Ectodermal cell (in vitro differentiated cells): ENCODE measurements around the gene MYZAP.

Source experiments
- H3K27ac ChIP-seq: 2 replicates; pipeline ENCODE4 v1.7.0; 2013; ENCODE audit warnings: mild to moderate bottlenecking, low read depth, low read length; ENCODE audit not compliant: insufficient read depth, poor library complexity, severe bottlenecking
- H3K27me3 ChIP-seq: 2 replicates; pipeline ENCODE4 v1.7.0; 2013; ENCODE audit warnings: mild to moderate bottlenecking, low read length; ENCODE audit not compliant: insufficient read depth, control insufficient read depth, poor library complexity, severe bottlenecking
- H3K36me3 ChIP-seq: one replicate; pipeline ENCODE4 v1.7.0; 2013; ENCODE audit warnings: low read length; ENCODE audit not compliant: control insufficient read depth, insufficient read depth
- H3K4me1 ChIP-seq: one replicate; pipeline ENCODE4 v1.7.0; 2013; ENCODE audit warnings: low read length; ENCODE audit not compliant: control insufficient read depth, insufficient read depth
- H3K4me3 ChIP-seq: 2 replicates; pipeline ENCODE4 v1.7.0; 2013; ENCODE audit warnings: low read depth, low read length, control low read depth; ENCODE audit not compliant: insufficient read depth
- H3K9me3 ChIP-seq: 2 replicates; pipeline ENCODE4 v1.7.0; 2013; ENCODE audit warnings: mild to moderate bottlenecking, low read length, moderate library complexity; ENCODE audit not compliant: control insufficient read depth
- WGBS, 2 experiments: methylation state at CpG; one replicate each; pipeline ENCODE4 v1.1.7; 2013; ENCODE audit warnings: missing lambda C conversion rate in 2 of 2; 5-methylcytosine and 5-hydroxymethylcytosine counted together

MYZAP gene

DNA sequence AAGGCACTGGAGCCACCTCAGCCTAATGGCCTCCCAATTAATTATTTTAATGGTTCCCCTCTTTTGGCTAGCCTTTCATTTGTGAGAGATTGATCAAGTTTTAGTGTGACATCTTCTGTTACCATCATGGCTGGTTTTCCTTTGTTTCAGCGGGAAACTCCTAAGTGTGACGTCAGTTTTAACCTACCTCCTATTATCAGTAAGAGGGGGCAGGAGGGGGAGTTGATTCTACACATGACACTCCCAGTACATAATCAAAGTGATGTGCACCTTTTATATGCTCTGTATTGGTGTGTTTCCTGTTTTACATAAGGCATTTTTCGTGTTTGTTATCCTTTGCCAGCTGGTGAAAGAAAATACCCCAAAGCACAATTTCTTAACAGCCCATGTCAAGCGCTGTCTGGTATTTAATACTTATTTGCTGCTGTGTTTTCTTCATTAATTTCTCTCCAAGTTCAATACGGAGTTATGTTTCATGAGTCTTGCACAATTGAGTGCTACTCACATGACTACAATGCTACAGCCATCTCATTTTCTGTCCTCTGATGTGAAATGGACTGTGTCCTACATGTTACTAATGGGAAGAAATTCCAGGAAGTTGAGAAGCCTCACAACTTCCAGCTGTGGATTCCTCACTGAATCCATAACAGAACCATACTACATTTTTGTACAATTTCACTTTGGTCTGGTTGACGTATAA is 62.6 kb downstream of the MYZAP start:
- Histone ChIP-seq H3K4me1 (no peaks in the 10 kb centered on the region), H3K36me3 (no peaks in the 10 kb centered on the region), H3K27ac (no peak overlapping the region), H3K4me3 (no peak overlapping the region), H3K9me3 (no peaks in the 10 kb centered on the region), H3K27me3 (no peaks in the 10 kb centered on the region)
- 93 to 96% methylated on average over 5 to 6 of the region's 6 CpGs for WGBS, 2 experiments

DNA sequence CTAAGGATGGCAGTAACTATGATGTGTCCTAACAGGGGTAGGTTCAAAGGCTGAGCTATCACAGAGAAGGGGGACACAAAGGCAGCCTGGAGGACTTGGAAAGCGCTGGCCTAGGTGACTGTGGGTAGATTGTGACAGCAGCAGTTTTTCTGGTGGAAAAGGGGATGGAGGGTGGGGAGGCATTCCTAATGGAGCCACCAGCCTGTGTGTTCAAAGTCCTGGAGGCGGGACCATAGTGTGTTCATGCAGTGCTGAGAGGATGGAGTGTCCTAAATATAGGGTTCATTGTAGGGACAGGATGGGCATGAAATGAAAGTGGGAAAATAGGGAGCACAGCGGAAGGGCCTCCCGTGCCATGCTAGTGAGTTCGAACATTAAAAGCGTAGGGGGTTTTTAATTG is 63.3 kb downstream of the MYZAP start:
- Histone ChIP-seq H3K27me3 (no peaks in the 10 kb centered on the region), H3K36me3 (no peaks in the 10 kb centered on the region), H3K9me3 (no peaks in the 10 kb centered on the region), H3K4me3 (no peak overlapping the region), H3K4me1 (no peaks in the 10 kb centered on the region), H3K27ac (no peak overlapping the region)
- WGBS, 2 experiments: 95 to 97% methylated on average over 6 of the region's 6 CpGs

DNA sequence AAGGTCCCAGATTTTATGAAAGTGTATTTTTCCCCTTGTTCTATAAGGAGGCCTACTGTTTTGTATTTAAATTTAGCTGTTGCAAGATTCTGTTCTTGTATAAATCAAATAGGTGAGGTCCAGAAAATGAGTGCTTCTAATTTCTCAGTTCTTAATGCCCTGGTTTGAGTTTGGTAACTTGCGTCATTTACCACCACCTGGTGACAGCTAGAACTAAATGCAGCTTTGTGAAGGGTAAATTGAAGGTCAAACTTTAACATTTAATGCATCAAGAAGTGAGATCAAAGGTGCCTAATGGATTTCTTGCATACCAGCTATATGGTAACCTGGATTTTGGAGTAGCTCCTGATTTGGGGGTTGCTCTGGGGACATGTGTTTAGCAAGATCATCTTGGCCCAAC is 64.1 kb downstream of the MYZAP start:
- no peak overlapping the region for H3K27ac ChIP-seq
- no peaks in the 10 kb centered on the region for H3K4me1 ChIP-seq
- no peak overlapping the region for H3K4me3 ChIP-seq
- no peaks in the 10 kb centered on the region for H3K36me3 ChIP-seq
- 89 to 100% methylated on average over 1 of the region's 1 CpG for WGBS, 2 experiments
- H3K27me3 ChIP-seq: no peaks in the 10 kb centered on the region
- H3K9me3 ChIP-seq: no peaks in the 10 kb centered on the region

- no peak overlapping the region for H3K4me3 ChIP-seq
- H3K9me3 ChIP-seq: no peaks in the 10 kb centered on the region
- no peaks in the 10 kb centered on the region for H3K4me1 ChIP-seq
- H3K36me3 ChIP-seq: no peaks in the 10 kb centered on the region
- H3K27me3 ChIP-seq: no peaks in the 10 kb centered on the region
- no peak overlapping the region for H3K27ac ChIP-seq
- WGBS, 2 experiments: 85 to 95% methylated on average over 3 of the region's 3 CpGs
Observed at GRCh38 chr15:57656434-57656833, 64.7 kb downstream of the MYZAP start.

- Histone ChIP-seq H3K9me3 (no peaks in the 10 kb centered on the region), H3K36me3 (no peaks in the 10 kb centered on the region), H3K4me3 (no peak overlapping the region), H3K4me1 (no peaks in the 10 kb centered on the region), H3K27ac (no peak overlapping the region), H3K27me3 (no peaks in the 10 kb centered on the region)
- WGBS, 2 experiments: 100% methylated on average over 1 of the region's 1 CpG; no CpG with 5 or more reads in 1 of the 2 experiments
Observed at GRCh38 chr15:57657619-57658018, 65.9 kb downstream of the MYZAP start.

DNA sequence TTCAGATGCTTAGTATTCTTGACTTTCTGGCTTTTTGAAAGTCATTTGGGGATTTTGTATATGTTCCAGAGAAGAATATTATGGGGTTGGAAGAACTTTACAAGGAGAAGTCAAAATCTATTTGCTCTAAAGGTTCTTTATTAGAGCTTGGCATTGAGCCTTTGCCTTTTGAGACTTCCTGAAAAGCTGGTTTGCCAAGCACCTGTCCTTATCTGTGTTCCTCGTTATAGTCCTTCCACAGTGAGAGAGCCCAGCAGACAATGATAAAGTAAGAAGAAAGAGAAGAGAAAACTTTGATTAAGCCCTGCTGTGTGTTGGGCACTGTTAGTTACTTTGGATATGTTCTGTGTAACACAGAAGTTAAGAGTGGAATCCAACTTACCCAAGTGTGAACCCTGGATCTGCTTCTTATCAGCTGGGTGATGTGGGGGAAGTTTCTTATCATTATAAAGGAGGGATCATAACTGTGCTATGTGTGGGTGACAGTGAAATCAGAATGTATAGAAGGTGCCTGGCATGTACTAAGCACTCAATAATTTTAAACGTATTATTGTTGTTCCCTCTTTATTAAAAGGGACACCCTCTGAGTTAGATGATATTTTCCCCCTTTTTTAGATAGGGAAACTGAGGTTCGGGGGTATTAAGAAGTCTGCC is 70.5 kb downstream of the MYZAP start:
- no peaks in the 10 kb centered on the region for H3K27me3 ChIP-seq

DNA sequence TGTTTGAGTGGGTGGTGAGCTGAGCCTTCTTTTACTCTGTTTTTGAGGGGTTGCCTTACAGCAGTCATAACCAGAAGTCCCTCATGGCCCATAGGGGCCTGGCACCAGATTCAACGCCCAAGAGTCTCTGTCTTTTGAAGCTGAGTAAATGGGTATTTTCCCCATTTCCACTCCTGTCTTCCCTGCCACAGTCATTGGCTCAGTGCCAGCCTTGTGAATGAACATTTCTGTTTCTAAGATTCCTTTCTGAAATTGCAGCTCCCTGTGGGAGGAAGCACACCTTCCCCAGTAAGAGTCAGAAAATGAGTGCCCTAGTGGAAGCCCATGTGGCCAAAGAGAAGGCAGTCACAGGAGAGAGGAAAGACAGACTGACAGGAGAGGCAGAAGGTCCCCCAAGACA is 71.1 kb downstream of the MYZAP start:
- Histone ChIP-seq H3K9me3 (no peaks in the 10 kb centered on the region), H3K4me3 (no peak overlapping the region), H3K36me3 (no peaks in the 10 kb centered on the region), H3K27ac (no peak overlapping the region), H3K4me1 (no peaks in the 10 kb centered on the region), H3K27me3 (no peaks in the 10 kb centered on the region)
- 86 to 92% methylated on average over 1 of the region's 1 CpG for WGBS, 2 experiments

More for the DNA sequence above, 70.5 kb downstream of the MYZAP start:
- Histone ChIP-seq H3K27ac (no peak overlapping the region), H3K4me1 (no peaks in the 10 kb centered on the region), H3K9me3 (no peaks in the 10 kb centered on the region), H3K4me3 (no peak overlapping the region), H3K36me3 (no peaks in the 10 kb centered on the region)
- WGBS, 2 experiments: 88 to 89% methylated on average over 3 of the region's 3 CpGs

- Histone ChIP-seq H3K4me1 (no peaks in the 10 kb centered on the region), H3K36me3 (no peaks in the 10 kb centered on the region), H3K4me3 (no peak overlapping the region), H3K27ac (no peak overlapping the region), H3K27me3 (no peaks in the 10 kb centered on the region), H3K9me3 (no peaks in the 10 kb centered on the region)
- WGBS, 2 experiments: 93 to 95% methylated on average over 2 of the region's 2 CpGs
Observed at GRCh38 chr15:57663262-57663661, 71.6 kb downstream of the MYZAP start.

- Histone ChIP-seq H3K9me3 (no peaks in the 10 kb centered on the region), H3K27me3 (no peaks in the 10 kb centered on the region), H3K36me3 (no peaks in the 10 kb centered on the region), H3K4me1 (no peaks in the 10 kb centered on the region), H3K4me3 (no peak overlapping the region), H3K27ac (no peak overlapping the region)
- WGBS, 2 experiments: 89 to 96% methylated on average over 2 of the region's 2 CpGs
Observed at GRCh38 chr15:57665194-57665593, 73.5 kb downstream of the MYZAP start.

GRCh38 chr15:57665939-57666338 is 74.2 kb downstream of the MYZAP start:
- 81 to 86% methylated on average over 4 of the region's 4 CpGs for WGBS, 2 experiments
- Histone ChIP-seq H3K4me3 (no peak overlapping the region), H3K27me3 (no peaks in the 10 kb centered on the region), H3K9me3 (no peaks in the 10 kb centered on the region), H3K36me3 (no peaks in the 10 kb centered on the region), H3K4me1 (no peaks in the 10 kb centered on the region), H3K27ac (no peak overlapping the region)
